Measurements from ENCODE around the gene PLCE1.

The PLCE1 gene

DNA sequence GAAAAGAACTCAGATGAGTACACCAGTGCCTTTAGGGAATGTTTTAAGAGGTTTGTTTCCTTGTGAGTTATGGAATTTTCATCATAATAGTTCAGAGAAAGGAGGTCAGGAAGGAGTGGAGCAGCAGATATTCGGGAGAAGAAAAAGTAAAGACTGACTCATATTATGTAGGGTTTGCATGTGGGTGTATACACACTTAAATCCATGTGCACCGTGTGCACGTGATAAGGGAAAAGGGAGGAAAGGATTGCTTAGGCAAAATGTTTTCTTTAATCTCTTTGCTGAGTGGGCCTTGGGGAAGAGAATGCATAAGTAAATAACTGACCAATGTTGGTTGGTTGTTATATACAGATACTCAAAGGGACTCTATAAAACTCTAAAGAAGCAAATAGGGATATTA is 30.2 kb downstream of the PLCE1 start:
- DNase-seq (ENCODE audit: low spot score): no peak

DNA sequence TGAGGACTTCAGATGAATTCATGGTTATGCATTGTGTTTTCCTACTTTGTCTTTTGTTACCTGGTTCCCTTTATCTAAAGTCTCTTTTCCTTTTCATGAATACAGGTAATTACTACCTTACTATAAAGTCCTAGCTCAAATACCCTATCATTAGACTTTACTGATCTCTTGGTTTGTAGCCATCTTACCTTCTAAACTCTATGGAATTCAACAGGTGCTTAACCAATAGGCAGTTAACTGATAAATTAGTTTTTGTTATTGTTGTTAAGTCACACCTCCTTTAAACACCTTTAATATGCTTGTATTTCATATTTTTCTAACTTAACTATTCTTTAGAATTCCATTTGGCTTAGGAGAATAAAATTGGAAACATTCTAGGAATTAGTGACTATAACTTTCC is 30.7 kb downstream of the PLCE1 start:
- DNase-seq (ENCODE audit: low spot score): no peak

DNA sequence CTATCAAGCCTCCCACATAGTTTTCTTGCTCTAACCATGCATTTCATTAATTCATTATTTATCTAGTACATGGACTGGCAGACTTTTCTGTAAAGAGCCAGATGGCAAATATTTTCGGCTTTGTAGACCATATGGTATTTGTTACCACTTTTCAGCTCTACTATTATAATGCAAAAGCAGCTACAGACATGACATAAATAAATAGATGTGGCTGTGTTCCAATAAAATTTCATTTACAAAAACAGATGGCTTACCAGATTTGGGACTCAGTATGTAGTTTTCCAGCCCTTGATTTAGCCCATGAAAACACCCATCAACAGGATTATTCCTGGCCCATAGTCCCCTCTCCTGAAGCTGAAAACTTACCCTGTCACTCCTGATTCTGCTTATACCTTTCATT is 32.1 kb downstream of the PLCE1 start:
- no peak for DNase-seq (ENCODE audit: low spot score)

- DNase-seq (ENCODE audit: low spot score): no peak
These were observed 33.5 kb downstream of the PLCE1 start for GRCh38 chr10:94027197-94027596.

- DNase-seq (ENCODE audit: low spot score): no peak
These were observed 36.2 kb downstream of the PLCE1 start for GRCh38 chr10:94029955-94030354.

DNA sequence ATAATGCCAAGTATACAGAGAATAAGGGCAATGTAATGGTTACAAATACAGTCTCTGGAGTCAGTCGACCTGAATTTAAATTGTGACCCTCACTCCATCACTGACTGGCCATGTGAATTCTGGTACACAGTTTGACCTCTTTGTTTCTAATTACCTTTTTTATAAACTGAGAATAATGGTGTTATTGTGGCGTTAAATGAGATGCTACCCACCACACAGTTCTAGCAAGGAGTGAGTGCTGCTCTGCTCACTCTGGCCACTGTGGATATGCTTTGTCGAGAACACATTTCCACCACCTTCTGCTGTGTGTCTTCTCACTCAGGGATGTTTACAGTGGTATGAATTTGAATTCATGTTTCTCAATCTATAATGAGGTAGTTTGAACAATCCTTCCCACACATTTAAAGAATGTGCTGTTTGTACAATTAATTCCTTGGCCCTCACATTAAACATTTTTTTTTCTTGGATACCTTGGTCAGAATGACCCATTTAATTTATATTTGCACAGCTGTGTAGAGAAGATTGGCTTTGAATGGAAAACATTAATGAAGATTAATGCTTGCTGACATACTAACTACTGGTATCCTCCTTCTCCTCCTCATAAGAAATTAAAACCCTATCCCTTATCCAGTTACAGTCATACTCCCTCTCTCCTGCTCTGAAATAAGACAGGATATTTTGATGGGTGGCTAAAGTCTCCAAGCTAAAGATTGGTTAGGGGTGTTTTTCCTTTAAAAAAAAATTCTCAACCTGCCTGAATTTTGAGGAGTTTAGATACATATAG is 42.4 kb downstream of the PLCE1 start:
- no peak for DNase-seq (ENCODE audit: low spot score)

DNA sequence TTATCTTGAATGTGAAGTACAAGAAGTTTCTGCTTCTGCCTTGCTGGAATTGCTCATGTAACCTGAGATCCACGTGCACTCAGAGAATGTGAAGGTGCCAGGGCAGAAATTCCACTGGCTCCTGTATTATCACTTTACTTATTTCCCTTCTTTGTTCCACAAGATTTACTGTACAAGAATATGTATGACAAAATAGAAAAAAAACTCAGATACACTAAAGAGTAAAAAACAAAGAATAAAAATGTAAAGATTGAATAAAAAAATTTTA is 43.0 kb downstream of the PLCE1 start:
- DNase-seq (ENCODE audit: low spot score): no peak

- no peak for DNase-seq (ENCODE audit: low spot score)
These were observed 43.6 kb downstream of the PLCE1 start for GRCh38 chr10:94037286-94037685.

GRCh38 chr10:94038024-94038423 is 44.3 kb downstream of the PLCE1 start:
- no peak for DNase-seq (ENCODE audit: low spot score)

- no peak for DNase-seq (ENCODE audit: low spot score)
These were observed 47.5 kb downstream of the PLCE1 start for GRCh38 chr10:94041206-94041605.

DNA sequence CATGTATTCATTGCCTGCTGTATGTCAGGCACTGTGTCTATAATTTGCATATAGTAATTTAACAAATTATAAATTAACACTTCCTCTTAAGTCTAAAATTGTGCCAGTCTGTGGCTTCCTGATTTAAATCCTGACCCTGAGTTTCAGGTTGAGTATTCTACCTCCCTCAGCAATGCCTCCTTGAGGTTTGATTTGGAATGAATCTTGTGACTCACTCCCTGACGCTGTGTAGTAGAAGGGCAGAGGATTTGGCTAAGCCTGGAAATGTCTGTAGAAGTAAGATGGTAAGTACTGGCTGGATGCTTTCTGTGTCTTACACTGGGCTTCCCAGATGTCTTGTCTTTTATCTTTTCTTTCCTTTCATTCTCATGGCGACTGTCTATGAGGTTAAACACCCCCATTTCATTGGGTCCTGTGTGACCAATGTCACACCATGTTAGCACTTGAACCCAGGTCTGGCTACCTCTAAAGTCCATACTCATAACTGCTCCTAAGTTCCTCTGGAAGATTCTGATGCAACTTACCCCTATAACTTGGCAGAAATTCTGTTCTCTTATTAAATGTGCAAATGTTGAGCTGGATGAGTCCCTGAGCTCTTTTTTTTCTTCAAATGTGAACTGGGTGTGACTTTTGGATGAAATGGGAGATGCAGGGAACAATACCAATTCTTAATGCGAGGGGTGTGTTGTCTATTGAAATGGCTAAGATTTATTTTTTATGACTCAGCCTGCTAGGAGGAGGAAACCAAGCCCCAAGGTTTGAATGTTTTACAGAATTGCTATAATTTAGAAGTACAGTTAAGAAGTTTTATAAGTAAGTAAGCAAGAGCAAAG is 48.5 kb downstream of the PLCE1 start:
- DNase-seq (ENCODE audit: low spot score): no peak

DNA sequence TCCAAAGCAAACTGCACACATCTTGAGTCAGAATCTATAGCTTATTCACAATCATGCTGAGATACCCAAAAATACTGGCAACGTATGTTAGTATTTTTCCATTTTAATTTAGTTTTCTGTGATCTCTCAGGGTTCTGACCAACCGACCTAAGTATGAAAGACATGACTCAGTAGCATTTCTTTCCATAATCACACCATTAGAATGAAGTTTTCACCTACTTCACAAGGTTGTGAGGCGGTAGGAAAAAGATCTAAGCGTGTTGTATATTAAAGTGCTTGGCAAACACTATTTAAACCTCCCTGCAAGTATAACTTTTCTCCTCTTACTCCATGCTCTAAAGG is 49.1 kb downstream of the PLCE1 start:
- no peak for DNase-seq (ENCODE audit: low spot score)

Data from hematopoietic multipotent progenitor cell treated with erythropoietin and hydrocortisone succinate and interleukin-3 and kit ligand, for 15 days (in vitro differentiated cells).